H9 (cell line): ENCODE measurements around the gene SLC7A14. TPM values are rescaled to one million over a fixed set of nuclear protein-coding genes. Genes with fewer than 3 reads are reported as not detected.

Experiments used
- DNase-seq: peaks from one replicate; pipeline ENCODE4 v3.0.0-alpha.2; 2017
- H2AFZ ChIP-seq: one replicate; pipeline ENCODE4 v1.6.1; 2013; ENCODE audit warnings: mild to moderate bottlenecking, low read length, control low read depth, moderate library complexity
- H2AK5ac ChIP-seq: 2 replicates; pipeline ENCODE4 v1.6.1; 2013; ENCODE audit warnings: low read length, control low read depth, mixed read lengths; ENCODE audit not compliant: insufficient read length
- H2BK120ac ChIP-seq: one replicate; pipeline ENCODE4 v1.6.1; 2013; ENCODE audit warnings: low read depth, mild to moderate bottlenecking, low read length, control low read depth, inconsistent platforms; ENCODE audit not compliant: poor library complexity, severe bottlenecking
- H2BK12ac ChIP-seq: 2 replicates; pipeline ENCODE4 v1.6.1; 2013; ENCODE audit warnings: low read length, control low read depth, mixed read lengths, low read depth; ENCODE audit not compliant: insufficient read length
- H2BK15ac ChIP-seq: 2 replicates; pipeline ENCODE4 v1.6.1; 2013; ENCODE audit warnings: low read depth, low read length, control low read depth
- H2BK20ac ChIP-seq: one replicate; pipeline ENCODE4 v1.6.1; 2013; ENCODE audit warnings: low read depth, mild to moderate bottlenecking, low read length, control low read depth, inconsistent platforms; ENCODE audit not compliant: poor library complexity, severe bottlenecking
- H2BK5ac ChIP-seq: 2 replicates; pipeline ENCODE4 v1.6.1; 2013; ENCODE audit warnings: low read length, control low read depth, mixed read lengths; ENCODE audit not compliant: insufficient read length
- H3K14ac ChIP-seq: 2 replicates; pipeline ENCODE4 v1.6.1; 2013; ENCODE audit warnings: low read length, control low read depth; ENCODE audit not compliant: insufficient read depth
- H3K18ac ChIP-seq: 2 replicates; pipeline ENCODE4 v1.6.1; 2013; ENCODE audit warnings: low read depth, mild to moderate bottlenecking, mixed read lengths, low read length, control low read depth; ENCODE audit not compliant: insufficient read length
- H3K23ac ChIP-seq: 2 replicates; pipeline ENCODE4 v1.6.1; 2013; ENCODE audit warnings: low read length, control low read depth, mixed read lengths, low read depth; ENCODE audit not compliant: insufficient read length
- H3K23me2 ChIP-seq: 2 replicates; pipeline ENCODE4 v1.6.1; 2013; ENCODE audit warnings: low read depth, mild to moderate bottlenecking, mixed read lengths, low read length, control low read depth; ENCODE audit not compliant: insufficient read length, poor library complexity, severe bottlenecking
- H3K27ac ChIP-seq: 2 replicates; pipeline ENCODE4 v1.5.1; 2013; ENCODE audit warnings: low read length, control low read depth, mixed read lengths, low read depth; ENCODE audit not compliant: insufficient read length
- H3K27me3 ChIP-seq: 2 replicates; pipeline ENCODE4 v1.6.1; 2013; ENCODE audit warnings: low read length, control low read depth, inconsistent platforms; ENCODE audit not compliant: insufficient read depth
- H3K4ac ChIP-seq: 2 replicates; pipeline ENCODE4 v1.6.1; 2013; ENCODE audit warnings: low read depth, mild to moderate bottlenecking, control low read depth, inconsistent platforms, low read length, moderate library complexity
- H3K4me1 ChIP-seq: 2 replicates; pipeline ENCODE4 v1.6.1; 2013; ENCODE audit warnings: low read length, control low read depth, inconsistent platforms; ENCODE audit not compliant: insufficient read depth
- H3K4me2 ChIP-seq: 2 replicates; pipeline ENCODE4 v1.6.1; 2013; ENCODE audit warnings: low read length, control low read depth, mixed read lengths; ENCODE audit not compliant: insufficient read length, insufficient read depth
- H3K56ac ChIP-seq: 2 replicates; pipeline ENCODE4 v1.6.1; 2013; ENCODE audit warnings: low read depth, mild to moderate bottlenecking, mixed read lengths, low read length, control low read depth; ENCODE audit not compliant: insufficient read length
- H3K79me1 ChIP-seq: 2 replicates; pipeline ENCODE4 v1.6.1; 2013; ENCODE audit warnings: low read depth, mild to moderate bottlenecking, moderate library complexity, low read length, control low read depth, inconsistent platforms; ENCODE audit not compliant: insufficient read depth, poor library complexity, severe bottlenecking
- H3K79me2 ChIP-seq: 2 replicates; pipeline ENCODE4 v1.6.1; 2013; ENCODE audit warnings: low read length, control low read depth, inconsistent platforms; ENCODE audit not compliant: insufficient read depth
- H3K9ac ChIP-seq: 2 replicates; pipeline ENCODE4 v1.6.1; 2013; ENCODE audit warnings: low read length, control low read depth, mixed read lengths; ENCODE audit not compliant: insufficient read length; ENCODE audit errors: extremely low read depth
- H3K9me3 ChIP-seq: one replicate; pipeline ENCODE4 v1.6.1; 2013; ENCODE audit warnings: low read depth, low read length, inconsistent platforms; ENCODE audit not compliant: control insufficient read depth
- H3T11ph ChIP-seq: one replicate; pipeline ENCODE4 v1.6.1; 2013; ENCODE audit warnings: mild to moderate bottlenecking, low read length, control low read depth, inconsistent platforms
- H4K20me1 ChIP-seq: one replicate; pipeline ENCODE4 v1.6.1; 2013; ENCODE audit not compliant: control insufficient read depth, insufficient read length, insufficient read depth
- H4K5ac ChIP-seq: 2 replicates; pipeline ENCODE4 v1.6.1; 2013; ENCODE audit warnings: low read depth, mild to moderate bottlenecking, mixed read lengths, low read length, control low read depth; ENCODE audit not compliant: insufficient read length
- H4K8ac ChIP-seq: replicated peaks from 2 replicates; pipeline ENCODE4 v1.6.1; 2013; ENCODE audit warnings: low read length, control low read depth, mixed read lengths, low read depth; ENCODE audit not compliant: insufficient read length
- H4K91ac ChIP-seq: 2 replicates; pipeline ENCODE4 v1.6.1; 2013; ENCODE audit warnings: low read depth, mild to moderate bottlenecking, moderate library complexity, mixed read lengths, low read length, control low read depth; ENCODE audit not compliant: insufficient read length
- H3K27ac Mint-ChIP-seq, 3 experiments: 2 replicates in 2 of 3; 3 replicates in 1 of 3; pipeline ENCODE4 v1.8.0; 2020 to 2021; ENCODE audit warnings: mixed read lengths in 3 of 3, mild to moderate bottlenecking in 1 of 3, moderate library complexity in 1 of 3
- H3K27me3 Mint-ChIP-seq: 2 replicates; pipeline ENCODE4 v1.8.0; 2021; ENCODE audit warnings: low read depth, mild to moderate bottlenecking, moderate library complexity, mixed read lengths
- H3K36me3 Mint-ChIP-seq, 3 experiments: 2 replicates in 2 of 3; 3 replicates in 1 of 3; pipeline ENCODE4 v1.8.0; 2020 to 2021; ENCODE audit warnings: low read depth in 3 of 3, mixed read lengths in 3 of 3; ENCODE audit not compliant: insufficient read depth in 1 of 3
- H3K4me1 Mint-ChIP-seq, 2 experiments: 2 replicates each; pipeline ENCODE4 v1.8.0; 2020; ENCODE audit warnings: mixed read lengths in 2 of 2
- H3K4me3 Mint-ChIP-seq, 2 experiments: 2 replicates in 1 of 2; 3 replicates in 1 of 2; pipeline ENCODE4 v1.8.0; 2020 to 2021; ENCODE audit warnings: mild to moderate bottlenecking in 2 of 2, mixed read lengths in 2 of 2, moderate library complexity in 1 of 2
- H3K9me3 Mint-ChIP-seq, 2 experiments: 2 replicates in 1 of 2; 3 replicates in 1 of 2; pipeline ENCODE4 v1.8.0; 2020; ENCODE audit warnings: mild to moderate bottlenecking in 2 of 2, mixed read lengths in 2 of 2, moderate library complexity in 1 of 2
- CTCF ChIP-seq: fragments of 200-600 bp; sonication (generic); conservative IDR thresholded peaks from 3 replicates; pipeline ENCODE4 v1.8.0; 2021; ENCODE audit warnings: antibody characterized with exemption, mild to moderate bottlenecking
- WGBS: extraction: QIAGEN DNeasy Blood & Tissue Kit; methylation state at CpG from one replicate; pipeline ENCODE4 v1.1.7; 2013; ENCODE audit warnings: missing lambda C conversion rate, low lambda C conversion rate, mixed read lengths; ENCODE audit not compliant: insufficient read length; ENCODE audit errors: extremely low coverage; 5-methylcytosine and 5-hydroxymethylcytosine counted together
- total RNA-seq: library from RNA; stranded (reverse); gene quantifications from 2 replicates; pipeline ENCODE4 v1.2.1, GENCODE V29; 2021

SLC7A14 gene
- total RNA-seq, 1 experiment from 2014 or later = 0.42 TPM

- no peak overlapping the region for H2AFZ ChIP-seq
- H2BK5ac ChIP-seq = no peak overlapping the region
- no peak overlapping the region for H3K4ac ChIP-seq
- no peak overlapping the region for H2BK20ac ChIP-seq
- H3K4me1 ChIP-seq = no peaks in the 10 kb centered on the region
- no peaks in the 10 kb centered on the region for H3K27me3 ChIP-seq
- no peak for DNase-seq
- H3K9me3 ChIP-seq = no peaks in the 10 kb centered on the region
- H3K23me2 ChIP-seq = no peaks in the 10 kb centered on the region
- no peak overlapping the region for H3K14ac ChIP-seq
- H2AK5ac ChIP-seq = no peak overlapping the region
- H4K8ac ChIP-seq = no peak overlapping the region
- H2BK120ac ChIP-seq = no peak overlapping the region
- no peak overlapping the region for H2BK15ac ChIP-seq
- no peak for TF ChIP-seq CTCF
- no peak overlapping the region for H3K27ac ChIP-seq
- Mint-ChIP-seq H3K27me3 (no peaks in the 10 kb centered on the region), H3K9me3 (no peaks in the 10 kb centered on the region), H3K36me3 (no peaks in the 10 kb centered on the region; a peak in 2 of 7 replicates), H3K4me1 (peaks cover 2 to 6% of the 10 kb centered on the region in 2 experiments), H3K4me3 (no peak overlapping the region), H3K27ac (no peak overlapping the region)
- no peaks in the 10 kb centered on the region for H3K79me1 ChIP-seq
- no peak overlapping the region for H3T11ph ChIP-seq
- H2BK12ac ChIP-seq = no peak overlapping the region
- no peak overlapping the region for H4K91ac ChIP-seq
- H3K23ac ChIP-seq = no peak overlapping the region
- H3K4me2 ChIP-seq = no peak overlapping the region
- no peak overlapping the region for H3K56ac ChIP-seq
- H4K20me1 ChIP-seq = no peaks in the 10 kb centered on the region
- no peak overlapping the region for H4K5ac ChIP-seq
- H3K18ac ChIP-seq = no peak overlapping the region
- no peak overlapping the region for H3K9ac ChIP-seq
- WGBS = no CpG with 5 or more reads among the region's 14 CpGs
- no peaks in the 10 kb centered on the region for H3K79me2 ChIP-seq
Observed at GRCh38 chr3:170432416-170432815, 153.5 kb downstream of the SLC7A14 start.
